H9 (cell line): ENCODE results near the gene NR3C2. TPM values are rescaled to one million over a fixed set of nuclear protein-coding genes. Genes with fewer than 3 reads are reported as not detected.

Source experiments
- DNase-seq: peaks from one replicate; pipeline ENCODE4 v3.0.0-alpha.2; 2017
- H2AFZ ChIP-seq: one replicate; pipeline ENCODE4 v1.6.1; 2013; ENCODE audit warnings: mild to moderate bottlenecking, low read length, control low read depth, moderate library complexity
- H2AK5ac ChIP-seq: 2 replicates; pipeline ENCODE4 v1.6.1; 2013; ENCODE audit warnings: low read length, control low read depth, mixed read lengths; ENCODE audit not compliant: insufficient read length
- H2BK120ac ChIP-seq: one replicate; pipeline ENCODE4 v1.6.1; 2013; ENCODE audit warnings: low read depth, mild to moderate bottlenecking, low read length, control low read depth, inconsistent platforms; ENCODE audit not compliant: poor library complexity, severe bottlenecking
- H2BK12ac ChIP-seq: 2 replicates; pipeline ENCODE4 v1.6.1; 2013; ENCODE audit warnings: low read length, control low read depth, mixed read lengths, low read depth; ENCODE audit not compliant: insufficient read length
- H2BK15ac ChIP-seq: 2 replicates; pipeline ENCODE4 v1.6.1; 2013; ENCODE audit warnings: low read depth, low read length, control low read depth
- H2BK20ac ChIP-seq: one replicate; pipeline ENCODE4 v1.6.1; 2013; ENCODE audit warnings: low read depth, mild to moderate bottlenecking, low read length, control low read depth, inconsistent platforms; ENCODE audit not compliant: poor library complexity, severe bottlenecking
- H2BK5ac ChIP-seq: 2 replicates; pipeline ENCODE4 v1.6.1; 2013; ENCODE audit warnings: low read length, control low read depth, mixed read lengths; ENCODE audit not compliant: insufficient read length
- H3K14ac ChIP-seq: 2 replicates; pipeline ENCODE4 v1.6.1; 2013; ENCODE audit warnings: low read length, control low read depth; ENCODE audit not compliant: insufficient read depth
- H3K18ac ChIP-seq: 2 replicates; pipeline ENCODE4 v1.6.1; 2013; ENCODE audit warnings: low read depth, mild to moderate bottlenecking, mixed read lengths, low read length, control low read depth; ENCODE audit not compliant: insufficient read length
- H3K23ac ChIP-seq: 2 replicates; pipeline ENCODE4 v1.6.1; 2013; ENCODE audit warnings: low read length, control low read depth, mixed read lengths, low read depth; ENCODE audit not compliant: insufficient read length
- H3K23me2 ChIP-seq: 2 replicates; pipeline ENCODE4 v1.6.1; 2013; ENCODE audit warnings: low read depth, mild to moderate bottlenecking, mixed read lengths, low read length, control low read depth; ENCODE audit not compliant: insufficient read length, poor library complexity, severe bottlenecking
- H3K27ac ChIP-seq: 2 replicates; pipeline ENCODE4 v1.5.1; 2013; ENCODE audit warnings: low read length, control low read depth, mixed read lengths, low read depth; ENCODE audit not compliant: insufficient read length
- H3K27me3 ChIP-seq: 2 replicates; pipeline ENCODE4 v1.6.1; 2013; ENCODE audit warnings: low read length, control low read depth, inconsistent platforms; ENCODE audit not compliant: insufficient read depth
- H3K4ac ChIP-seq: 2 replicates; pipeline ENCODE4 v1.6.1; 2013; ENCODE audit warnings: low read depth, mild to moderate bottlenecking, control low read depth, inconsistent platforms, low read length, moderate library complexity
- H3K4me1 ChIP-seq: 2 replicates; pipeline ENCODE4 v1.6.1; 2013; ENCODE audit warnings: low read length, control low read depth, inconsistent platforms; ENCODE audit not compliant: insufficient read depth
- H3K4me2 ChIP-seq: 2 replicates; pipeline ENCODE4 v1.6.1; 2013; ENCODE audit warnings: low read length, control low read depth, mixed read lengths; ENCODE audit not compliant: insufficient read length, insufficient read depth
- H3K56ac ChIP-seq: 2 replicates; pipeline ENCODE4 v1.6.1; 2013; ENCODE audit warnings: low read depth, mild to moderate bottlenecking, mixed read lengths, low read length, control low read depth; ENCODE audit not compliant: insufficient read length
- H3K79me1 ChIP-seq: 2 replicates; pipeline ENCODE4 v1.6.1; 2013; ENCODE audit warnings: low read depth, mild to moderate bottlenecking, moderate library complexity, low read length, control low read depth, inconsistent platforms; ENCODE audit not compliant: insufficient read depth, poor library complexity, severe bottlenecking
- H3K79me2 ChIP-seq: 2 replicates; pipeline ENCODE4 v1.6.1; 2013; ENCODE audit warnings: low read length, control low read depth, inconsistent platforms; ENCODE audit not compliant: insufficient read depth
- H3K9ac ChIP-seq: 2 replicates; pipeline ENCODE4 v1.6.1; 2013; ENCODE audit warnings: low read length, control low read depth, mixed read lengths; ENCODE audit not compliant: insufficient read length; ENCODE audit errors: extremely low read depth
- H3K9me3 ChIP-seq: one replicate; pipeline ENCODE4 v1.6.1; 2013; ENCODE audit warnings: low read depth, low read length, inconsistent platforms; ENCODE audit not compliant: control insufficient read depth
- H3T11ph ChIP-seq: one replicate; pipeline ENCODE4 v1.6.1; 2013; ENCODE audit warnings: mild to moderate bottlenecking, low read length, control low read depth, inconsistent platforms
- H4K20me1 ChIP-seq: one replicate; pipeline ENCODE4 v1.6.1; 2013; ENCODE audit not compliant: control insufficient read depth, insufficient read length, insufficient read depth
- H4K5ac ChIP-seq: 2 replicates; pipeline ENCODE4 v1.6.1; 2013; ENCODE audit warnings: low read depth, mild to moderate bottlenecking, mixed read lengths, low read length, control low read depth; ENCODE audit not compliant: insufficient read length
- H4K8ac ChIP-seq: replicated peaks from 2 replicates; pipeline ENCODE4 v1.6.1; 2013; ENCODE audit warnings: low read length, control low read depth, mixed read lengths, low read depth; ENCODE audit not compliant: insufficient read length
- H4K91ac ChIP-seq: 2 replicates; pipeline ENCODE4 v1.6.1; 2013; ENCODE audit warnings: low read depth, mild to moderate bottlenecking, moderate library complexity, mixed read lengths, low read length, control low read depth; ENCODE audit not compliant: insufficient read length
- H3K27ac Mint-ChIP-seq, 3 experiments: 2 replicates in 2 of 3; 3 replicates in 1 of 3; pipeline ENCODE4 v1.8.0; 2020 to 2021; ENCODE audit warnings: mixed read lengths in 3 of 3, mild to moderate bottlenecking in 1 of 3, moderate library complexity in 1 of 3
- H3K27me3 Mint-ChIP-seq: 2 replicates; pipeline ENCODE4 v1.8.0; 2021; ENCODE audit warnings: low read depth, mild to moderate bottlenecking, moderate library complexity, mixed read lengths
- H3K36me3 Mint-ChIP-seq, 3 experiments: 2 replicates in 2 of 3; 3 replicates in 1 of 3; pipeline ENCODE4 v1.8.0; 2020 to 2021; ENCODE audit warnings: low read depth in 3 of 3, mixed read lengths in 3 of 3; ENCODE audit not compliant: insufficient read depth in 1 of 3
- H3K4me1 Mint-ChIP-seq, 2 experiments: 2 replicates each; pipeline ENCODE4 v1.8.0; 2020; ENCODE audit warnings: mixed read lengths in 2 of 2
- H3K4me3 Mint-ChIP-seq, 2 experiments: 2 replicates in 1 of 2; 3 replicates in 1 of 2; pipeline ENCODE4 v1.8.0; 2020 to 2021; ENCODE audit warnings: mild to moderate bottlenecking in 2 of 2, mixed read lengths in 2 of 2, moderate library complexity in 1 of 2
- H3K9me3 Mint-ChIP-seq, 2 experiments: 2 replicates in 1 of 2; 3 replicates in 1 of 2; pipeline ENCODE4 v1.8.0; 2020; ENCODE audit warnings: mild to moderate bottlenecking in 2 of 2, mixed read lengths in 2 of 2, moderate library complexity in 1 of 2
- WGBS: extraction: QIAGEN DNeasy Blood & Tissue Kit; methylation state at CpG from one replicate; pipeline ENCODE4 v1.1.7; 2013; ENCODE audit warnings: missing lambda C conversion rate, low lambda C conversion rate, mixed read lengths; ENCODE audit not compliant: insufficient read length; ENCODE audit errors: extremely low coverage; 5-methylcytosine and 5-hydroxymethylcytosine counted together
- total RNA-seq: library from RNA; stranded (reverse); gene quantifications from 2 replicates; pipeline ENCODE4 v1.2.1, GENCODE V29; 2021
- TF ChIP-seq, protein P1 (sequence below): fragments of 200-600 bp; sonication (generic); conservative IDR thresholded peaks from 3 replicates; pipeline ENCODE4 v1.8.0; 2021; ENCODE audit warnings: antibody characterized with exemption, mild to moderate bottlenecking

NR3C2 gene
- total RNA-seq, 1 experiment from 2014 or later, result 1.4 TPM

DNA sequence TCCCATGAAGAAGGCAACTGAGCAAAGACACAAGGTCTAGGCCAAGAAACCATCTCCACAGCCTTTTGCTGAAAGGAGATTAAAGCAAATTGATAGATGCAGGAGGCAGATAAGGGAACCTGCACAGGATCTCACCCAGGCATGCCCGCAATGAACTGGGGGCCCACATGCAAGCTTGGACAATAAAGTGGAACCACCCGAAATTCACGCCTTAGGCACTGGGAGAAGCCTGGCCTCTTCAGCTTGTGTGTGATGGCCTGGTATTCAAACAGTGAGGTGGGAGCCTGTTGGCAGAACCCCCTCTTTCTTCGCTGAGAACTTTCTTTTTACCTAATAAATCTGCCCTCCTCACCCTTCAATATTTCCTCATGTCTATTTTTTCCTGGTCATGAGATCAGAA, 213.2 kb downstream of the NR3C2 start:
- Histone ChIP-seq H3K14ac (no peak overlapping the region), H2AK5ac (no peak overlapping the region), H3K4me2 (no peak overlapping the region), H3T11ph (no peak overlapping the region), H2BK12ac (no peak overlapping the region), H2BK15ac (no peak overlapping the region), H3K4me1 (no peaks in the 10 kb centered on the region), H3K18ac (no peak overlapping the region), H2BK5ac (no peak overlapping the region), H4K5ac (no peak overlapping the region), H2BK120ac (no peak overlapping the region), H4K8ac (no peak overlapping the region), H2BK20ac (no peak overlapping the region), H4K20me1 (no peaks in the 10 kb centered on the region), H3K4ac (no peak overlapping the region), H4K91ac (no peak overlapping the region), H3K56ac (no peak overlapping the region), H3K79me1 (no peaks in the 10 kb centered on the region), H2AFZ (no peak overlapping the region), H3K27ac (no peak overlapping the region), H3K9ac (no peak overlapping the region), H3K23me2 (no peaks in the 10 kb centered on the region), H3K9me3 (no peaks in the 10 kb centered on the region), H3K23ac (no peak overlapping the region), H3K79me2 (no peaks in the 10 kb centered on the region), H3K27me3 (no peaks in the 10 kb centered on the region)
- Mint-ChIP-seq H3K27ac (no peak overlapping the region), H3K9me3 (peaks cover 0 to 2% of the 10 kb centered on the region in 2 experiments; a peak in 1 of 5 replicates), H3K36me3 (no peaks in the 10 kb centered on the region), H3K4me1 (no peaks in the 10 kb centered on the region), H3K27me3 (no peaks in the 10 kb centered on the region), H3K4me3 (no peak overlapping the region)
- no CpG with 5 or more reads among the region's 4 CpGs for WGBS
- no peak for DNase-seq
- TF ChIP-seq, protein P1, sequence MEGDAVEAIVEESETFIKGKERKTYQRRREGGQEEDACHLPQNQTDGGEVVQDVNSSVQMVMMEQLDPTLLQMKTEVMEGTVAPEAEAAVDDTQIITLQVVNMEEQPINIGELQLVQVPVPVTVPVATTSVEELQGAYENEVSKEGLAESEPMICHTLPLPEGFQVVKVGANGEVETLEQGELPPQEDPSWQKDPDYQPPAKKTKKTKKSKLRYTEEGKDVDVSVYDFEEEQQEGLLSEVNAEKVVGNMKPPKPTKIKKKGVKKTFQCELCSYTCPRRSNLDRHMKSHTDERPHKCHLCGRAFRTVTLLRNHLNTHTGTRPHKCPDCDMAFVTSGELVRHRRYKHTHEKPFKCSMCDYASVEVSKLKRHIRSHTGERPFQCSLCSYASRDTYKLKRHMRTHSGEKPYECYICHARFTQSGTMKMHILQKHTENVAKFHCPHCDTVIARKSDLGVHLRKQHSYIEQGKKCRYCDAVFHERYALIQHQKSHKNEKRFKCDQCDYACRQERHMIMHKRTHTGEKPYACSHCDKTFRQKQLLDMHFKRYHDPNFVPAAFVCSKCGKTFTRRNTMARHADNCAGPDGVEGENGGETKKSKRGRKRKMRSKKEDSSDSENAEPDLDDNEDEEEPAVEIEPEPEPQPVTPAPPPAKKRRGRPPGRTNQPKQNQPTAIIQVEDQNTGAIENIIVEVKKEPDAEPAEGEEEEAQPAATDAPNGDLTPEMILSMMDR, result no peak
